KMS-11 (cell line): Measurements from ENCODE around the gene LHFPL2.

ENCODE experiments used
- H2AFZ ChIP-seq: fragments of 200-600 bp; sonication (generic); 2 replicates; pipeline ENCODE4 v1.6.1; 2016; ENCODE audit warnings: antibody characterized with exemption, mixed run types, low read depth
- H3K27ac ChIP-seq: fragments of 200-600 bp; sonication (generic); 2 replicates; pipeline ENCODE4 v1.6.1; 2016; ENCODE audit warnings: mild to moderate bottlenecking, mixed run types
- H3K27me3 ChIP-seq: fragments of 200-600 bp; sonication (generic); 2 replicates; pipeline ENCODE4 v1.6.1; 2017; ENCODE audit warnings: mild to moderate bottlenecking, low read depth, mixed run types, moderate library complexity; ENCODE audit not compliant: insufficient read depth
- H3K36me3 ChIP-seq: fragments of 200-600 bp; sonication (generic); 2 replicates; pipeline ENCODE4 v1.6.1; 2017; ENCODE audit warnings: mild to moderate bottlenecking, mixed run types; ENCODE audit not compliant: insufficient read depth
- H3K4me1 ChIP-seq: fragments of 200-600 bp; sonication (generic); 2 replicates; pipeline ENCODE4 v1.6.1; 2016; ENCODE audit warnings: mild to moderate bottlenecking, low read depth, mixed run types; ENCODE audit not compliant: poor library complexity, severe bottlenecking
- H3K4me2 ChIP-seq: fragments of 200-600 bp; sonication (generic); 2 replicates; pipeline ENCODE4 v1.7.0; 2016; ENCODE audit warnings: mild to moderate bottlenecking, mixed run types
- H3K4me3 ChIP-seq: fragments of 200-600 bp; sonication (generic); IDR thresholded peaks from 2 replicates; pipeline ENCODE4 v1.6.1; 2017; ENCODE audit warnings: low read depth, low read length, mixed read lengths; ENCODE audit not compliant: insufficient read depth
- H3K79me2 ChIP-seq: fragments of 200-600 bp; sonication (generic); 2 replicates; pipeline ENCODE4 v1.6.1; 2016; ENCODE audit warnings: low read depth, mixed run types; ENCODE audit not compliant: insufficient read depth
- H3K9ac ChIP-seq: fragments of 200-600 bp; sonication (generic); 2 replicates; pipeline ENCODE4 v1.6.1; 2016; ENCODE audit warnings: mild to moderate bottlenecking, mixed run types
- H4K20me1 ChIP-seq: fragments of 200-600 bp; sonication (generic); 2 replicates; pipeline ENCODE4 v1.6.1; 2016; ENCODE audit warnings: mild to moderate bottlenecking, mixed run types; ENCODE audit not compliant: insufficient read depth
- CTCF ChIP-seq: fragments of 200-600 bp; sonication (generic); conservative IDR thresholded peaks from 2 replicates; pipeline ENCODE4 v1.6.1; 2017; ENCODE audit warnings: low read depth, mild to moderate bottlenecking, antibody characterized with exemption, low read length, moderate library complexity, mixed read lengths

LHFPL2 gene

GRCh38 chr5:78607864-78608263, 40.7 kb downstream of the LHFPL2 start:
- H3K4me3 ChIP-seq, result no peak overlapping the region
- H3K27me3 ChIP-seq, result no peaks in the 10 kb centered on the region
- no peaks in the 10 kb centered on the region for H4K20me1 ChIP-seq
- no peak for TF ChIP-seq CTCF
- H3K36me3 ChIP-seq, result no peaks in the 10 kb centered on the region
- H2AFZ ChIP-seq, result no peak overlapping the region
- H3K4me1 ChIP-seq, result no peaks in the 10 kb centered on the region
- no peak overlapping the region for H3K4me2 ChIP-seq
- no peak overlapping the region for H3K9ac ChIP-seq
- H3K79me2 ChIP-seq, result no peaks in the 10 kb centered on the region
- no peak overlapping the region for H3K27ac ChIP-seq

- Histone ChIP-seq H3K9ac (no peak overlapping the region), H3K79me2 (no peaks in the 10 kb centered on the region), H3K4me3 (no peak overlapping the region), H3K4me2 (no peak overlapping the region), H2AFZ (no peak overlapping the region), H4K20me1 (no peaks in the 10 kb centered on the region), H3K36me3 (no peaks in the 10 kb centered on the region), H3K27ac (no peak overlapping the region), H3K27me3 (no peaks in the 10 kb centered on the region), H3K4me1 (no peaks in the 10 kb centered on the region)
- TF ChIP-seq CTCF, result no peak
These were observed 42.3 kb downstream of the LHFPL2 start for GRCh38 chr5:78606241-78606640.

- no peak for TF ChIP-seq CTCF
- no peak overlapping the region for H3K9ac ChIP-seq
- H3K4me3 ChIP-seq, result no peak overlapping the region
- H3K79me2 ChIP-seq, result no peaks in the 10 kb centered on the region
- no peaks in the 10 kb centered on the region for H3K27me3 ChIP-seq
- H3K4me2 ChIP-seq, result no peak overlapping the region
- H4K20me1 ChIP-seq, result no peaks in the 10 kb centered on the region
- no peaks in the 10 kb centered on the region for H3K4me1 ChIP-seq
- H2AFZ ChIP-seq, result no peak overlapping the region
- H3K27ac ChIP-seq, result no peak overlapping the region
- no peaks in the 10 kb centered on the region for H3K36me3 ChIP-seq
These were observed 43.0 kb downstream of the LHFPL2 start for GRCh38 chr5:78605611-78606010.

GRCh38 chr5:78604689-78605285, 43.8 kb downstream of the LHFPL2 start:
- no peak overlapping the region for H3K27ac ChIP-seq
- H3K36me3 ChIP-seq, result no peaks in the 10 kb centered on the region
- H3K4me3 ChIP-seq, result no peak overlapping the region
- no peak for TF ChIP-seq CTCF
- no peaks in the 10 kb centered on the region for H3K4me1 ChIP-seq
- H3K79me2 ChIP-seq, result no peaks in the 10 kb centered on the region
- no peaks in the 10 kb centered on the region for H3K27me3 ChIP-seq
- H3K9ac ChIP-seq, result no peak overlapping the region
- H4K20me1 ChIP-seq, result no peaks in the 10 kb centered on the region
- H3K4me2 ChIP-seq, result no peak overlapping the region
- no peak overlapping the region for H2AFZ ChIP-seq
